ENCODE results near the gene ME3.

GRCh38 chr11:86713552-86713951 lies 41.1 kb upstream of the ME3 start:
- no peak for TF ChIP-seq EZH2 (IDR thresholded peaks at IDR 0.05; ENCODE audit: low read length)
- no peak for TF ChIP-seq CTCF (optimal IDR thresholded peaks at IDR 0.05 in 1 of 3, IDR thresholded peaks at IDR 0.05 in 1 of 3, conservative IDR thresholded peaks at IDR 0.05 in 1 of 3; ENCODE audit: extremely low read depth in 1 of 3, insufficient read depth in 2 of 3, low read length in 3 of 3)
